Measurements from ENCODE around the gene TCAIM. TPM values are rescaled to one million over a fixed set of nuclear protein-coding genes. Genes with fewer than 3 reads are reported as not detected.
"Not testable (repeated sequence)": the region's sequence is repeated elsewhere in the genome, so short reads cannot be mapped to it uniquely, and the experiment has no call there.

The TCAIM gene
- total RNA-seq, 1 experiment from 2014 or later, result 22.4 TPM

DNA sequence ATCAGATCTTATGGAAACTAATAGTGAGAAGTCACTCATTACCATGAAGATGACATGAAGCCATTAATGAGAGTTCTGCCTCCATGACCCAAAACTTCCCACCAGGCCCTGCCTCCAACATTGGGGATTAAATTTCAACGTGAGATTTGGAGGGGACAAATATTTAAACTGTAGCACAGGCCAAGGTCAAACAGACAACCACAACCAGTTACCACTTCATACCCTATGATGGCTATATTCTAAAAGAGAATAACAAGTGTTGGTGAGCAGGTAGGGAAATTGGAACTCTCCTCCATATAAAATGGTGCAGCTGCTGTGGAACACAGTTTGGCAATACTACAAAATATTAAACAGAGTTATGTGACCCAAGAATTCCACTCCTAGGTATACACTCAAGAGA, 36.9 kb downstream of the TCAIM start:
- Histone ChIP-seq H3K4me3 (ENCODE audit: insufficient read depth, low read depth, low read length) (no peak overlapping the region), H3K36me3 (replicated peaks; ENCODE audit: control insufficient read depth, insufficient read depth, low read length) (no peaks in the 10 kb centered on the region; the same call in 1 of the 2 replicates), H3K27me3 (ENCODE audit: control insufficient read depth, insufficient read depth, low read length) (no peaks in the 10 kb centered on the region)
- DNase-seq, result no peak

DNA sequence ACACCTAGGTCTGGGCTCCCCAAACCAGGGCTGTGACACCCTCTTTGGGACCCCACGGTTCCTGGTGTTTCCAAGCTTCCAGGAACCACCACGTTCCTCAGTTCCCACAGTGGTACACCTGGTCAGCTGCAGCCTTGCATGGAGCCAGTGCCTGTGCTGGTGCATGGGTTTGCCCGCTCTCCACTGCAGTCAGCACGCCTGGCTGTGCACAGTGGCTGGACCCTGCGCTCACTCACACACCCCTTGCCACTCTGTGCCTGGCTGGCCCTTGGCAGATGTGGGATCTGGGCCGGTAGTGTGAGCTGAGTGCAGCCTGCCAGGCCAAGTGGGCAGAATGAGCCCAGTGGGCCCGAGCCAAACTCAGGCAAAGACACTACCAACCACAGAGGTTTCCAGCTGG, 48.8 kb downstream of the TCAIM start:
- H3K4me3 ChIP-seq (ENCODE audit: insufficient read depth, low read depth, low read length), result no peak overlapping the region
- H3K36me3 ChIP-seq (replicated peaks; ENCODE audit: control insufficient read depth, insufficient read depth, low read length), result no peaks in the 10 kb centered on the region
- no peak for DNase-seq
- H3K27me3 ChIP-seq (ENCODE audit: control insufficient read depth, insufficient read depth, low read length), result no peaks in the 10 kb centered on the region

DNA sequence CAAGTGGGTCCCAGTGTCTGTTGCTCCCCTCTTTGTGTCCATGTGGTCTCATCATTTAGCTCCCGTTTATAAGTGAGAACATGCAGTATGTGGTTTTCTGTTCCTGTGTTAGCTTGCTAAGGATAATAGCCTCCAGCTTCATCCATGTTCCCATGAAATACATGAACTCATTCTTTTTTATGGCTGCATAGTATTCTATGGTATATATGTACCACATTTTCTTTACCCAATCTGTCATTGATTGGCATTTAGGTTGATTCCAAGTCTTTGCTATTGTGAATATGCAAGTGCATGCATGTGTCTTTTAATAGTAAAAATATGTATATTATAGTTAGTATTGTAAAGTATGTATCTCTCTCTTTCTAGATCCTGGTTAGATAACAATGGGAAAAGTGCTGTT, 53.9 kb downstream of the TCAIM start:
- DNase-seq, result no peak
- no peak overlapping the region for H3K4me3 ChIP-seq (ENCODE audit: insufficient read depth, low read depth, low read length)
- H3K36me3 ChIP-seq (replicated peaks; ENCODE audit: control insufficient read depth, insufficient read depth, low read length), result no peaks in the 10 kb centered on the region
- H3K27me3 ChIP-seq (ENCODE audit: control insufficient read depth, insufficient read depth, low read length), result no peaks in the 10 kb centered on the region

DNA sequence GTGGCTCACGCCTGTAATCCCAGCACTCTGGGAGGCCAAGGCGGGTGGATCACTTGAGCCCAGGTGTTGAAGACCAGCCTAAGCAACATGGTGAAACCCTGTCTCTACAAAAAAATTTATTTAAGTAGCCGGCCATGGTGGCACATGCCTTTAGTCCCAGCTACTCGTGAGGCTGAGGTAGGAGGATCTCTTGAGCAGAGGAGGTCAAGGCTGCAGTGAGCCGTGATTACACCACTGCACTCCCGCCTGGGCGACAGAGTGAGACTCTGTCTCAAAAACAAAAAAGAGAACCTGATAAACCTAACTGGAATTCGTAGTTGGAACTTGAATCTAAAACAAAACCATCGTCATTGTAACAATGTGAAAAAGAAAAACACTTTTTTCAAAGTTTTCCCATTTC, 57.1 kb downstream of the TCAIM start:
- no peak for DNase-seq
- Histone ChIP-seq H3K27me3 (ENCODE audit: control insufficient read depth, insufficient read depth, low read length) (no peaks in the 10 kb centered on the region), H3K4me3 (ENCODE audit: insufficient read depth, low read depth, low read length) (no peak overlapping the region), H3K36me3 (replicated peaks; ENCODE audit: control insufficient read depth, insufficient read depth, low read length) (no peaks in the 10 kb centered on the region)

DNA sequence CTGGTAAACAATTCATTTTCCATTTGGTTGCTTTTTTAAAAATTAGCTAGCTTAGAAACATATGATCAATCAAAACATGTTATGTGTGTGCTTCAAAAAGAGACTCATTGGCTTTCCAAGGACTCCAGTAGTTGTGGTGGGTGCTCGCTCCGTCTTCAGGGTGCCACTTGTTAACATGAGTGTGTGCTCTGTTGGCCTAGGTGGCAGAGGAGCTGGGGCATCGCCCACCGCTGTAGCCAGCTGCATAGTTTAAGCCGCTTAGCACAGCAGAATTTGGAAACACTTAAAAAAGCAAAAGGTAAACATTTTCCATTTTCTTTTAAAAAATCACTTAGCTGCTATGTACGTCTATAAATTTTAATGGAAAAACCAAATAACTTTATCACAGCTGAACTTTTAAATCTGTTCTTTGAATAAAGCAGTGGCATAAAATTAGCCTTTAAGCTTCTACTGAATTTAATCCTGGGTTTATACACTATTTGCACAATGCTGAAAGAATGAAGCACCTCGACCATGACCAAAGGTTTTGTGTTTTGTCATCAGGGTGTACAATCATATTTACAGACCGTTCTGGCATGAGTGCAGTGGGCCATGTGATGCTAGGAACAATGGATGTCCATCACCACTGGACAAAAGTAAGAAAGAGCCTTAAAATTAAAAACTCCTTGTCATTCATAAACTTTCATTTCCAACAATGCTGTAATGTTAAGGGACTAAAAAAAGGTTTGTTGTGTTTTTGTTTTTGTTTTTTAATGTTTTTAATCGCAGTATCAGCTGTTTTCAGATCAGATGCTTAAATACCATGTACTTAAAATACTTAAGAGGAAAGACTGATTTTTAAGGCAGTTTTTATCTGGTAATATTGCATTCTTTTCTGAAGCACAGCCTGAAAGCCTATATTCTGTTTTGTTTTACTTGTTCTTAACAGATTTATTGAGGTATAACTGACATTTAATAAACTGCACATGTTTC, 57.9 kb downstream of the TCAIM start:
- Histone ChIP-seq H3K4me3 (ENCODE audit: insufficient read depth, low read depth, low read length) (no peak overlapping the region), H3K27me3 (ENCODE audit: control insufficient read depth, insufficient read depth, low read length) (no peaks in the 10 kb centered on the region), H3K36me3 (replicated peaks; ENCODE audit: control insufficient read depth, insufficient read depth, low read length) (no peaks in the 10 kb centered on the region)
- no peak for DNase-seq

DNA sequence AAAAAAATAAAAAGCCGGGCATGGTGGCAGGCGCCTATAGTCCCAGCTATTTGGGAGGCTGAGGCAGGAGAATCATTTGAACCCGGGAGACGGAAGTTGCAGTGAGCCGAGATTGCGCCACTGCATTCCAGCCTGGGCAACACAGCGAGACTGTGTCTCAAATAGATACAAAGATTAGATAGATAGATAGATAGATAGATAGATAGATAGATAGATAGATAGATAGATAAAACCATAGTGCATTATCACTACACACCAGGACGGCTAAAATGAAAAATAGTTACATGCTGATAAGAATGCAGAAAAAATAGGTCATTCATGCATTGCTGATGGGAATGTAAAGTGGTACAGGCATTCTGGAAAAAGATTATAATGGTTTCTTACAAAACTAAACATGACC, 59.7 kb downstream of the TCAIM start:
- not testable (repeated sequence) for H3K4me3 ChIP-seq (ENCODE audit: insufficient read depth, low read depth, low read length); DNase-seq; H3K27me3 ChIP-seq (ENCODE audit: control insufficient read depth, insufficient read depth, low read length); H3K36me3 ChIP-seq (replicated peaks; ENCODE audit: control insufficient read depth, insufficient read depth, low read length)

DNA sequence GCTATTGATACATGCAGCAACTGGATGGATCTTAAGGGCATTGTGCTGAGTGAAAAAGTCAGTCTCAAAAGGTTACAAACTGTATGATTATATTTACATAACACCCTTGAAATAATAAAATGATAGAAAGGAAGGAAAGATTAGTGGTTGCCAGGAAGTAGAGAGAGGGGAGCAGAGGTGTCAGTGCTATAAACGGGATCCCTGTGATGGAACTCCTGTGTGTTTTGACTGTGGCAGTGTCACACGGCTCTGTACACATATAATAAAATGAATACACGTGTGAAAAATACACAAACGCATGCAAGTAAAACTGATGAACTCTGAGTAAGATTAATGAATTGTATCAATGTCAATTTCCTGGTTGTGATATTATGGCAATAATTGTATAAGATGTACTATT, 60.3 kb downstream of the TCAIM start:
- no peak for DNase-seq
- Histone ChIP-seq H3K4me3 (ENCODE audit: insufficient read depth, low read depth, low read length) (no peak overlapping the region), H3K27me3 (ENCODE audit: control insufficient read depth, insufficient read depth, low read length) (no peaks in the 10 kb centered on the region), H3K36me3 (replicated peaks; ENCODE audit: control insufficient read depth, insufficient read depth, low read length) (no peaks in the 10 kb centered on the region)

DNA sequence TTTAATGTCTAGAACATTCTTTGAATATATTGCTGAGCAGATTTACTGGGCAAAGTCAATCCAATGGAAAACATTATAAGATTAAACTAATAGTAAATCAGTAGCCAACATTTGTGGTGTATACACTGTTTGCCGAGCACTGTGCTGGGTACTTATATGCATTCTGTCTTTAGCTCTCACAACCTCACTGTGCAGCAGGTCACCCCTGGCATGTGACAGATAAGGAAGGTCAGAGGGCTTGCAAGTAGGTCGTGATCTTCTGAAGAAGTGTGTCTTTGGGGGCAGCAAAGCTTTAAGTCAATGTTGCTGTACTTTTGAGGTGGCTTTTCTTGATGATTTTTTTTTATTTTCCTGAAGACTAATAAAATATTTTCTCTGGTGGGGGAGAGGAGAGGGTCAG, 62.2 kb downstream of the TCAIM start:
- no peak for DNase-seq
- no peaks in the 10 kb centered on the region for H3K27me3 ChIP-seq (ENCODE audit: control insufficient read depth, insufficient read depth, low read length)
- no peak overlapping the region for H3K4me3 ChIP-seq (ENCODE audit: insufficient read depth, low read depth, low read length)

DNA sequence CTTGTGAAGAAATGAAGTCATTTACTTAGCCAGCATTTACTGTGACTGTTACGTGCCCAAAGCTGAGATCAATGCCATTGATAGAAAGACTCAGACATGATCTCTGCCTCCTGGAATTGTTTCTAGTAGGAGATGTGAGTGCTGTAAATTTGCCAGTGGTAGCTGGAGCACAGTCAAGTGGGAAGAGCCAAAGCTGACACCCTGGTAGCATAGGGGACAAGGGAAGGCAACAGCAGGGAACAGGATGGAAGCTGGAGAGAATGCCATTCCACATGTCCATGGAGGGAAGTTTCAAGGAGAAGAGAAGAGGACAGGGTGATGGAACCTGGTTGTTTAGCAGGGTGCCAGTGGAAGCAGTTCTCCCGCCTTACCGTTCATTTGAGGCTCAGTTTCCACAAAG, 64.0 kb downstream of the TCAIM start:
- H3K27me3 ChIP-seq (ENCODE audit: control insufficient read depth, insufficient read depth, low read length), result no peaks in the 10 kb centered on the region
- H3K36me3 ChIP-seq (replicated peaks; ENCODE audit: control insufficient read depth, insufficient read depth, low read length), result no peaks in the 10 kb centered on the region
- no peak for DNase-seq
- no peak overlapping the region for H3K4me3 ChIP-seq (ENCODE audit: insufficient read depth, low read depth, low read length)

More for the DNA sequence above, 62.2 kb downstream of the TCAIM start:
- H3K36me3 ChIP-seq (replicated peaks; ENCODE audit: control insufficient read depth, insufficient read depth, low read length), result no peaks in the 10 kb centered on the region

DNA sequence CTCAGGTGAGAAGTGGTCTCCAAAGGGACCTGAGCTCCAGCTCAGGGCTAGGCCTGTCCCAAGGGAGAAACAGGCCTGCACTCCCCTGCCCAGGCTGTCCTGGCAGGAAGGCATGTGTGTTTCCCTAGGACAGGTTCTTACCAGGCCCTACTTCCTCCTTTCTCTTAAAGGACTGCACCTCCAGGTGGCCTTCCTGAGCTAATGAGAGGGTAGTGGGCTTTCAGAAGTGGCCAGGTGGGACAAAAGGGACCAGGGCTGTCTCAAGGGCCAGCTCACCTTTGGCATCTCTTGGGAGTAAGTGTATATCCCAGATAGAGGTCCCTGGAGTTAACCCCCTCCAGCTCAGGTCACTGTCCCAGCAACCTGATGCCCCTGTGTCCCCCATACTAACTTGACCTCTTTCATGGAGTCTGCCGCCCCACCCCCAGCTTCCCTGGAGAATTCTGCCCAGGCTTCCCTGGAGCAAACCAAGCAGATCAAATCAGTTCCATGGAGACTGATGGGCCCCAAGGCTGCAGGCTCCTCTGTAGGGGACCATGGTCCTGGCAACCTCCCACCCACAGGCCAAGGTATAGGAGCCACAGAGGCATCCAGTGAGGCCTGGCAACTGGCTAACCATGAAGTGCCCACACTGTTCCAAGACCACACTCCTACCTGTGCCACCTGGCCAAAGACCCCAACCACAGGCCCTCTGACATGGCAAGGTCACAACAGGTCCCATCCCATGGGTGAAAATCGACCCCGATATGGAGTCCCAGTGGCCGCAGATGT, 71.3 kb downstream of the TCAIM start:
- Histone ChIP-seq H3K36me3 (replicated peaks; ENCODE audit: control insufficient read depth, insufficient read depth, low read length) (no peaks in the 10 kb centered on the region), H3K4me3 (ENCODE audit: insufficient read depth, low read depth, low read length) (no peak overlapping the region), H3K27me3 (ENCODE audit: control insufficient read depth, insufficient read depth, low read length) (no peaks in the 10 kb centered on the region)
- DNase-seq, result no peak

DNA sequence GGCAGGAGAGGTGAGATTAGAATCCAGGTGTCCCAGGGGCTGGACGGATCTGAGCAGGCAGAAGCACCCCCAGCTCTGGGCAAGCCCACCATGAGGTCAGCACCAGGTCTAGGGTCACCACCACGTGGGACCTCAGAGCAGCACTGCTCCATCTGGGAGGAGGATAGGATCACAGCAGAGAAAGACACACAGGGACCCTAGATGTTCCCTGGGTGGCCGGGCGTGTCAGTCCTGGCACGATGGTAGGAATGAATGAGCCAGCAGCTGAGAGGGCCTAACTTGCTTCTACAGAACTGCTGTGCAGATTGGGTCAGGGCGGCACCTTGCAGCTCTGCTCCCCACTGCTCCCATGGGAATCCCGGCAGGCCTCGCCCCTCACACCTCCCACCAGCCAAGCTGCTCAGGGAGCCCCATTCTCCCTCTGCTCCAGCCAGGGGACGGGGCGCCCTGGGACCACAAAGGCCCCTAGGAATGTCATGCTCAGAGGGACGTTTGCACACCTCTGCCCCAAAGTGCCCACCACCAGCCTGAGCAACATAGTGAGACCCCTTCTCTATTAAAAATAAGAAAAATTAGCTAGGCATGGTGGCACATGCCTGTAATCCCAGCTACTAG, 72.6 kb downstream of the TCAIM start:
- Histone ChIP-seq H3K27me3 (ENCODE audit: control insufficient read depth, insufficient read depth, low read length) (no peaks in the 10 kb centered on the region), H3K4me3 (ENCODE audit: insufficient read depth, low read depth, low read length) (no peak overlapping the region), H3K36me3 (replicated peaks; ENCODE audit: control insufficient read depth, insufficient read depth, low read length) (no peaks in the 10 kb centered on the region)
- DNase-seq, result no peak

DNA sequence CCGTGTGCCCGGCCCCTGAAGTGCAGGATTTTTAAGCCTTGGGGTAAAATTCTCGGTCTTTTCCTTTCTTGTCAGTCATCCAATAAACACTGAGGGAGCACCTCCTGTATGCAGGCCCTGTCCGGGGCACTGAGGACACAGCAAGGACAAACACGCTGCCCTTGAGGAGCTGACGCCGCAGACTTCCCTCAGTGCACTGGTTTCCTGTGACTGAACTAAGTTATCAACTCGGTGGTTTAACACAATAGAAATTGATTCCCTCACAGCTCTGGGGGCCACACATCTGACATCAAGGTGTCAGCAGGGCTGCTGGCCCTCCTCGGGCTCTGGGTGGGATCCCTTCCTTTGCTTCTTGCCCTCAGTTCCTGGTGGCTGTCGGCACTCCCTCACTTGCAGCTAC, 73.8 kb downstream of the TCAIM start:
- DNase-seq, result no peak
- H3K4me3 ChIP-seq (ENCODE audit: insufficient read depth, low read depth, low read length), result no peak overlapping the region

DNA sequence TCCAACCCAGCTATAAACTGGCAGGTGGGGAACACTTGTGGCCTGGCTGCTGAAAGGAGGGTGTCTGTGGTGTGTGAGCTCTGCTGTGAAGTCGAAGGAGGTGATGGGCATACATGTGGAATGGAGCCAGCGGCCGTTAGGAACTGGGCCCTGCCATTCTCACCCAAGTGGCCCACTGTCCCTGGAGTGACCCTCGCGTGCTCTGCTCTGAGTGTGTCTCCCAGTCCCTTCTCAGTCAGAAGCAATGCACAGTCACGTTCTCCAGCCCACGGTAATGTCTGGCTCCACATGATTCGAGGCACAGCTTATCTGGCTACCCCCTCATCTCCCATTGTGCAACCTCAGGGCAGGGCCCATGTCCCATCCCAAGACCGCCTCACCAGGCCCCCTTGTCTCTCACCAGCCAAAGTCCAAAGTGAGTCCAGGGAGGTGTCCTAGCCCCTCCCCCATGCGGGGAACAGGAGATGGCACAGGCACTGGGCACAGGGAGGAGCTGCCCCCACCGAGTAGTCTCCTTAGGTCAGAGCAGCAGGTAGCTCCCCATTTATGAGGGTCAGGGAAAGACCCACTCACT, 76.0 kb downstream of the TCAIM start:
- Histone ChIP-seq H3K4me3 (ENCODE audit: insufficient read depth, low read depth, low read length) (no peak overlapping the region), H3K36me3 (replicated peaks; ENCODE audit: control insufficient read depth, insufficient read depth, low read length) (no peaks in the 10 kb centered on the region), H3K27me3 (ENCODE audit: control insufficient read depth, insufficient read depth, low read length) (no peaks in the 10 kb centered on the region)
- no peak for DNase-seq

More for the DNA sequence above, 73.8 kb downstream of the TCAIM start:
- no peaks in the 10 kb centered on the region for H3K27me3 ChIP-seq (ENCODE audit: control insufficient read depth, insufficient read depth, low read length)
- no peaks in the 10 kb centered on the region for H3K36me3 ChIP-seq (replicated peaks; ENCODE audit: control insufficient read depth, insufficient read depth, low read length)

DNA sequence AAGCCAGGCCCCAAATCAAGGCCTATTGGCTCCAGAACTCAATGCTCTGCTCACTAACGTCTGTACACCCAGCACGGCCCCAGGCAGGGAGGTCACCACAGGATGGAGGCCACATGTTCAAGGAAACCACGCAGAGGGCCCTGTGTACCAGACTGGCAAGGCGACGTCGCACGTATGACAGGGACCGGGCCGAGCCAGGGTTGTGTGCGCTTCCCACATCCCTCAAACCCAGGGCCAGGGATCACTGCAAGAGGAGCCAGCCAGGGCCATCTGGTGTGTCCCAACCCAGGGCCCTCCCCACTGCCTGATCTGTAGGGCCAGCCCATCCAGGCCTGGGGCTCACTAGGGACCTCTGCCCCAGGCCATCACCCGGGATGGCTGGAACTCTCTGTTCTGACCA, 76.9 kb downstream of the TCAIM start:
- Histone ChIP-seq H3K36me3 (replicated peaks; ENCODE audit: control insufficient read depth, insufficient read depth, low read length) (no peaks in the 10 kb centered on the region), H3K27me3 (ENCODE audit: control insufficient read depth, insufficient read depth, low read length) (no peaks in the 10 kb centered on the region), H3K4me3 (ENCODE audit: insufficient read depth, low read depth, low read length) (no peak overlapping the region)
- no peak for DNase-seq

Measured in H7 (cell line).